ENCODE measurements around the gene CCNYL1. TPM values are rescaled to one million over a fixed set of nuclear protein-coding genes. Genes with fewer than 3 reads are reported as not detected.
"Not testable (repeated sequence)": the region's sequence is repeated elsewhere in the genome, so short reads cannot be mapped to it uniquely, and the experiment has no call there.

Gene CCNYL1
- polyA plus RNA-seq, 1 of the 3 experiments (the other 2 are of a cell fraction): 8.7 TPM

DNA sequence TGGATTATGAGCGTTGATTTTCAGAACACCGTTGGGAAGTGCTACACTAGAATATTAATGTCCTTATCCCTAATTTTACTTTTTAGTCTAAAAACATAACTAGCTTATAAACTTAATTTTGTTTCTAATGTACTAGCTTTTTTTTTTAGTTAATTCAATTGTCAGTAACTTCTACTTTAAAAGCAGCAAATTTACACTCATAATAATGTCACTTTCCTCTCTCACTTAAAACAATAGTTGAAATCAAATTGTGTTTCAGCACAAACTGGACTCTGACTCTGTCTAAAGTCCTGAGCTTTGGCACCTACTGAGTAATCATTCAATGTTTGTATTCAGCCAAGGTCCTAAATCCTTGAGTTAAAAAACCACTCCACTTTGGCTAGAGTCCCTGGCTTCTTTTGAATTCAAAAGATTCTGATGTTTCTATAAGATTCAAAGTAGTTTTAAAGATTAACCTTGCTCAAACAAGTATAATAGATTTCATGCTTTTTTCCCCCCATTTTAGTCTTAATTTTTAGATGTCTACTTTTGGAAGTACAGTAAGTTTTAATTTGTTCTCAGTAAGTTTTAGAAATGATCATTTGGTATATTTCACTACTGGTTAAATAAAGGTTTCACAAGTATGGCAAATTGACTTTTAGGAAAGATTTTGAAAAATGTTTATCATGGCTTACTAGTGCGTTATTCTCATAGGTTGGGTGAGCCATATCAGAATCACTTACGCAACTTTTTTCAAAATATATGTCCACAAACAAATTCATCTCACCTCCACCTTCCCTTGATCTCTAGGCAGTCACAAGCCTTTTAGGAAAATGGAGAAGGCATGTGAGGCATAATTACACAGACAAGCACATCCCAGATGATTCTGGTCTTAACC is 23.4 kb downstream of the CCNYL1 start:
- no peak for TF ChIP-seq FOSL2 (IDR thresholded peaks at IDR 0.05; ENCODE audit: borderline replicate concordance, low read depth)
- no peak for TF ChIP-seq EZH2phosphoT487 (IDR thresholded peaks at IDR 0.05; ENCODE audit: borderline replicate concordance, low read depth)
- no peak for TF ChIP-seq TEAD4 (IDR thresholded peaks at IDR 0.05; ENCODE audit: borderline replicate concordance, insufficient read depth)
- no peak for TF ChIP-seq TAF1 (IDR thresholded peaks at IDR 0.05; ENCODE audit: borderline replicate concordance, low read depth, low read length)
- TF ChIP-seq NFIC (IDR thresholded peaks at IDR 0.05; ENCODE audit: borderline replicate concordance): no peak
- TF ChIP-seq SMC3 (IDR thresholded peaks at IDR 0.05; ENCODE audit: low read depth, low read length): no peak
- TF ChIP-seq TCF12 (IDR thresholded peaks at IDR 0.05): no peak
- no peak for TF ChIP-seq RCOR1 (IDR thresholded peaks at IDR 0.05; ENCODE audit: low read length)
- TF ChIP-seq, protein P1, sequence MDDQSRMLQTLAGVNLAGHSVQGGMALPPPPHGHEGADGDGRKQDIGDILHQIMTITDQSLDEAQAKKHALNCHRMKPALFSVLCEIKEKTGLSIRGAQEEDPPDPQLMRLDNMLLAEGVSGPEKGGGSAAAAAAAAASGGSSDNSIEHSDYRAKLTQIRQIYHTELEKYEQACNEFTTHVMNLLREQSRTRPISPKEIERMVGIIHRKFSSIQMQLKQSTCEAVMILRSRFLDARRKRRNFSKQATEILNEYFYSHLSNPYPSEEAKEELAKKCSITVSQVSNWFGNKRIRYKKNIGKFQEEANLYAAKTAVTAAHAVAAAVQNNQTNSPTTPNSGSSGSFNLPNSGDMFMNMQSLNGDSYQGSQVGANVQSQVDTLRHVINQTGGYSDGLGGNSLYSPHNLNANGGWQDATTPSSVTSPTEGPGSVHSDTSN (IDR thresholded peaks at IDR 0.05): no peak
- TF ChIP-seq, protein P2, sequence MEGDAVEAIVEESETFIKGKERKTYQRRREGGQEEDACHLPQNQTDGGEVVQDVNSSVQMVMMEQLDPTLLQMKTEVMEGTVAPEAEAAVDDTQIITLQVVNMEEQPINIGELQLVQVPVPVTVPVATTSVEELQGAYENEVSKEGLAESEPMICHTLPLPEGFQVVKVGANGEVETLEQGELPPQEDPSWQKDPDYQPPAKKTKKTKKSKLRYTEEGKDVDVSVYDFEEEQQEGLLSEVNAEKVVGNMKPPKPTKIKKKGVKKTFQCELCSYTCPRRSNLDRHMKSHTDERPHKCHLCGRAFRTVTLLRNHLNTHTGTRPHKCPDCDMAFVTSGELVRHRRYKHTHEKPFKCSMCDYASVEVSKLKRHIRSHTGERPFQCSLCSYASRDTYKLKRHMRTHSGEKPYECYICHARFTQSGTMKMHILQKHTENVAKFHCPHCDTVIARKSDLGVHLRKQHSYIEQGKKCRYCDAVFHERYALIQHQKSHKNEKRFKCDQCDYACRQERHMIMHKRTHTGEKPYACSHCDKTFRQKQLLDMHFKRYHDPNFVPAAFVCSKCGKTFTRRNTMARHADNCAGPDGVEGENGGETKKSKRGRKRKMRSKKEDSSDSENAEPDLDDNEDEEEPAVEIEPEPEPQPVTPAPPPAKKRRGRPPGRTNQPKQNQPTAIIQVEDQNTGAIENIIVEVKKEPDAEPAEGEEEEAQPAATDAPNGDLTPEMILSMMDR (IDR thresholded peaks at IDR 0.05): no peak
- H3K27me3 ChIP-seq (ENCODE audit: insufficient read depth): no peaks in the 10 kb centered on the region
- H3K36me3 ChIP-seq (replicated peaks in 1 of 2; ENCODE audit: control insufficient read depth in 1 of 2, insufficient read depth in 2 of 2, low read length in 1 of 2): peaks cover 13 to 29% of the 10 kb centered on the region in 2 experiments
- no peaks in the 10 kb centered on the region for H3K9me3 ChIP-seq
- H3K27ac ChIP-seq (ENCODE audit: low read depth in 2 of 2, low read length in 1 of 2): no peak overlapping the region
- H3K9me2 ChIP-seq: no peaks in the 10 kb centered on the region
- H3F3A ChIP-seq (replicated peaks; ENCODE audit: insufficient read depth): peaks cover 7% of the 10 kb centered on the region
- H2AFZ ChIP-seq (ENCODE audit: low read depth): no peak overlapping the region
- H3K4me3 ChIP-seq (ENCODE audit: low read depth in 2 of 2, low read length in 1 of 2): no peak overlapping the region
- 98% methylated on average over 4 of the region's 4 CpGs for WGBS (ENCODE audit: low lambda C conversion rate)
- DNase-seq: no peak
- no peaks in the 10 kb centered on the region for H3K4me1 ChIP-seq (ENCODE audit: control insufficient read depth in 1 of 2, insufficient read depth in 2 of 2, low read depth in 1 of 2, low read length in 1 of 2)
- no peak overlapping the region for H3K9ac ChIP-seq
- H4K20me1 ChIP-seq (ENCODE audit: insufficient read depth): no peaks in the 10 kb centered on the region
- CTCF ChIA-PET: interaction anchor here (0.9 to 3.2 kb wide), 13 partner anchors 9 to 306 kb away, joined by 3 to 16 read pairs (median 4); no protein-coding TSS in a partner anchor
- no peaks in the 10 kb centered on the region for H3K79me2 ChIP-seq (ENCODE audit: insufficient read depth)
- H3K4me2 ChIP-seq: no peak overlapping the region
- POLR2A ChIA-PET: no interaction called here

DNA sequence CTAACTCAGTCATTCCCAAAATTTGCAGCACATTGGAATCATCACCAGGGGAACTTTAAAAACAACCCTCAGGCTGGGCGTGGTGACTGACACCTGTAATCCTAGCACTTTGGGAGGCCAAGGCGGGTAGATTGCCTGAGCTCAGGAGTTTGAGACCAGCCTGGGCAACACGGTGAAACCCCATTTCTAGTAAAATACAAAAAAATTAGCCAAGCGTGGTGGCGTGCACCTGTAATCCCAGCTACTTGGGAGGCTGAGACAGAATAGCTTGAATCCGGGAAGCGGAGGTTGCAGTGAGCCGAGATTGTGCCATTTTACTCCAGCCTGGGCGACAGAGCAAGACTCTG is 24.0 kb downstream of the CCNYL1 start:
- 96% methylated on average over 9 of the region's 9 CpGs for WGBS (ENCODE audit: low lambda C conversion rate)
- H3K27me3 ChIP-seq (ENCODE audit: insufficient read depth); H3K9me3 ChIP-seq; H3K4me2 ChIP-seq; DNase-seq; H3K9me2 ChIP-seq; H4K20me1 ChIP-seq (ENCODE audit: insufficient read depth); H3K79me2 ChIP-seq (ENCODE audit: insufficient read depth); H3K4me1 ChIP-seq (ENCODE audit: control insufficient read depth in 1 of 2, insufficient read depth in 2 of 2, low read depth in 1 of 2, low read length in 1 of 2); POLR2A ChIA-PET; H3K9ac ChIP-seq; H3K27ac ChIP-seq (ENCODE audit: low read depth in 2 of 2, low read length in 1 of 2); H3K4me3 ChIP-seq (ENCODE audit: low read depth in 2 of 2, low read length in 1 of 2); H2AFZ ChIP-seq (ENCODE audit: low read depth): not testable (repeated sequence)
- CTCF ChIA-PET: interaction anchor here (1.0 to 3.2 kb wide), 3 partner anchors 10 to 337 kb away, joined by 3 to 16 read pairs (median 4); no protein-coding TSS in a partner anchor
- H3K36me3 ChIP-seq (replicated peaks in 1 of 2; ENCODE audit: control insufficient read depth in 1 of 2, insufficient read depth in 2 of 2, low read length in 1 of 2): peaks cover 19 to 28% of the 10 kb centered on the region in 2 experiments
- peaks cover 12% of the 10 kb centered on the region for H3F3A ChIP-seq (replicated peaks; ENCODE audit: insufficient read depth)

Data from SK-N-SH (cell line).